HG02970 (cell line): ENCODE data around the gene SEPTIN10.
"Not testable (repeated sequence)": the region's sequence is repeated elsewhere in the genome, so short reads cannot be mapped to it uniquely, and the experiment has no call there.

Experiments
- ATAC-seq: cut with Tn5 transposase; IDR thresholded peaks from one replicate; pipeline ENCODE4 v1.9.1; 2021; ENCODE audit warnings: mild to moderate bottlenecking, moderate library complexity, moderate number of reproducible peaks; ENCODE audit not compliant: unreplicated experiment, low FRiP score

The SEPTIN10 gene

DNA sequence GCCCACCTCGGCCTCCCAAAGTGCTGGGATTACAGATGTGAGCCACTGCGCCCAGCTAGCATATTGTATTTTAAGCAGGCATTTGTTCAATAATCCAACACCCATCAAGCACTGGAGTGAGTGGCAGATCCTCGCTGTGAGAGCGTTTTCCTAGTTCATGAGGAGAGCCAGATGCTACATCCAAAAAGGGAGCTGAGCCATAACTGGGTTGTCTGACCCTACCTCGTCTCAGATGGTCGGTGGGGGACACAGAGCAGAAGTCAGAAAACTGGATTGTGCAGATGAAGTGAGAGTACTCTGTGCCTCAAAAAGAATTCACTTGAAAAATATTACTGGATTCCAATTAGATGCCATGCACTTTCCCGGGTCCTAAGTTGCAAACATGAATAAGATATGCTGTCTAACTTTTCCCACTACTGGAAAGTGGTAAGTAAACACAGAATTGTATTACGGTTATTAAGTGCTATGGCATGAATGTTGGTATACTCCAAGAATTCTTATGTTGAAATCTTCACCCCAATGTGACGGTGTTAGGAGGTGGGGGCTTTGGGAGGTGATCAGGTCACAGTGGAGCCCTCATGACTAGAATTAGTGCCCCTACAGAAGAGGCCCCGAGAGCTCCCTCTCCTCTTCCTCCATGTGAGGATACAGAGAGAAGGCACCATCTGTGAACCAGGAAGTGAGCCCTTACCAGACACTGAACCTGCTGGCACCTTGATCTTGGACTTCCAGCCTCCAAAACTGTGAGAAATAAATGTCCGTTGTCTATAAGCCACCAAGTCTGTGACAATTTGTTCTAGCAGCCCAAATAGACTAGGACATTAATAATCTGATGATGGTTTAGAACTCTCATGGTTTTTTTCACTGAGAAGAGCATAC is 21.9 kb upstream of the SEPTIN10 start:
- ATAC-seq, result no peak

DNA sequence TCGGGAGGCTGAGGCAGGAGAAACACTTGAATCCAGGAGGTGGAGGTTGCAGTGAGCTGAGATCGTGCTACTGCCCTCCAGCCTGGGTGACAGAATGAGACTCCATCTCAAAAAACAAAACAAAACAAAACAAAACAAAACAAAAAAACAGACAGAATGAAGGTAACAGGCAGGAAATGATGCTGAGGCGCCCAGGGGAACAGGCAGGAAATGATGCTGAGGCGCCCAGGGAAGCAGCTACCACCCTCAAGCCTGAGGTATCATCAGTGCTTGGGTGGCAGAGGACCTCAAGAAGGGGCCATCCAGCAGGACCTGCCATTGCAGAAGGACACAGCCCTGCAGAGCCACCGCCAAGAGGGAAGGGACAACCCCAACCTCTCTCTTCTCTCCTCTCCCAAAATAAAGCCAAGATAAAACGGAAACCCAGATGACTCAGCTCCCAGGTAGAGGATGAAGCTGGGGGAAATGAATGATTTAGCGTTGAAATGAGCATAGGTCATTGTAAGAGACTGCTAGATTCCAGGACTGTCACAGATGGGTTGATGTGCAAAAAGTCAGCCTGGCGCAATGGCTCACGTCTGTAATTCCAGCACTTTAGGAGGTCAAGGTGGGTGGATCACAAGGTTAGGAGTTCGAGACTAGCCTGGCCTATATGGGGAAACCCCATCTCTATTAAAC is 19.7 kb upstream of the SEPTIN10 start:
- no peak for ATAC-seq

DNA sequence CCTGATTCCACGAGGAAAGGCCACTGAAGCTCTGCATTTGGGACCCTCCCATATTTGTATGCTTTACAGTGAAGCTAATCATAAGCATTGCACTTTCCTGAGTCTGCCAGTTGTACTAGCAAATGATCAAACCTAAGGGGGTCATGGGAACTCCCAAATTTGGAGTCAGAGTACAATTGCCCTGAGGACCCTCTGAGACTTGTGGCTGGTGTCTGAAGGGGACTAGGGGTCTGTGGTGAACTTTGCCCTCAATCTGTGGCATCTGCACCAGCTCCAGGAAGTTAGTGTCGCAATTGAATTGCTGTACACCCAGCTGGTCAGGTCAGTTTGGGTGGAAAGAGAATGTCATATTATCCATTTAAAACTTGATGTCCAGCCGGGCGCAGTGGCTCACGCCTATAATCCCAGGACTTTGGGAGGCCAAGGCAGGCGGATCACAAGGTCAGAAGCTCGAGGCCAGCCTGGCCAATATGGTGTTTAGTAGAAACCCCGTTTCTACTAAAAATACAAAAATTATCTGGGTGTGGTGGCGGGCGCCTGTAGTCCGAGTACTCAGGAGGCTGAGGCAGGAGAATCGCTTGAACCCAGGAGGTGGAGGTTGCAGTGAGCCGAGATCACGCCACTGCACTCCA is 18.5 kb upstream of the SEPTIN10 start:
- no peak for ATAC-seq

DNA sequence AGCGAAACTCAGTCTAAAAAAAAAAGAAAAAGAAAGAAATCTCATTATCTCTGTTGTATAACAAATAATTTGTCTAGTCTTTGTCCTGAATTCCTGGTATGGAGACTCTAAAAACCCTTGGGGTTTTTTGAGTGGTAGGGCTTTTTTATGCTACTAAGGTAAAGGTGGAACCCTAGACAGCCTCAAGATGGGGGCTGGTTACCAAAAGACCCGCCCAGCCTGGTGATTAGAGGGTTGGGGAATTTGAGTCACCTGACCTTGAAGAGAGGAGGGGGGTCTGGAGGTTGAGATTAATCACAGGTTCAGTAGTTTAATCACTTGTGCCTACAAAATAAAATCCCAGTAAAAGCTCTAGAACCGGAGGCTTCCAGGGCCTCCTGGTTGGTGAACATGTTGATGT is 18.0 kb upstream of the SEPTIN10 start:
- no peak for ATAC-seq

DNA sequence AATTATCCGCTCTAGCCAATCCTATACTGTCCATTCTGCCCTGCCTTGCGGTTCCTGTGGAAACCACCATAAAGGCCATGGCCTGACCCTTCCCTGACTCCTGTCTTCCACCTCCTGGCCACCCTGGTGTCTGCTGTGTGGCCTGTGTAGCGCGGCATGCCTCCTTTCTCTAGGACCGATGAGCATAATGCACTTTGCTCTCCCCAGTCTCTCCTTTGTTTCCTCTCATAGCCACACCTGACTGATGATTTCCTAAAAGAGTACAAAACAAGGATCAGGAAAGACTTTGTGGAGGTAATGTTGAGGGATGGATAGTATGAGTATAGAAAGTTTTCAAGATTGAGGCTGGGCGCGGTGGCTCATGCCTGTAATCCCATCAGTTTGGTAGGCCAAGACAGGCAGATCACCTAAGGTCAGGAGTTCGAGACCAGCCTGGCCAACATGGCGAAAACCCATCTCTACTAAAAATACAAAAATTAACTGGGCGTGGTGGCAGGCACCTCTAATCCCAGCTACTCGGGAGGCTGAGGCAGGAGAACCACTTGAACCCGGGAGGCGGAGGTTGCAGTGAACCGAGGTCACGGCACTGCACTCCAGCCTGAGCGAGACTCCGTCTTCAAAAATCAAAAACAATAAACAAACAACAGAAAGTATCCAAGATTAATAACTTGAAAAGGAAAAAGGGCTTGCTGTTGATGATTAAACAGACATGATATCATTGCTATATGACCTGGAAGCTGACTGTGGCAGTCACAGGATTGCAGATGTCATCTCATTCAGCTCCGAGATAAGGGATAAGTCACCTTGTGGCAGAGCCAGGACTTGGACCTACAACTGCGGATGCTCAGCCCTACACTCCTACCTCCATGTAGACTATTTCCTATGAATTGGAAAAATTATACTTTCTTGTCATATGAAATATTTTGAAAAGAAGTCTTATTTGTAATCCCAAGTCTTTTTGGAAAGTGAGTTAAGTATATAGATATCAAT is 17.0 kb upstream of the SEPTIN10 start:
- ATAC-seq, result no peak

DNA sequence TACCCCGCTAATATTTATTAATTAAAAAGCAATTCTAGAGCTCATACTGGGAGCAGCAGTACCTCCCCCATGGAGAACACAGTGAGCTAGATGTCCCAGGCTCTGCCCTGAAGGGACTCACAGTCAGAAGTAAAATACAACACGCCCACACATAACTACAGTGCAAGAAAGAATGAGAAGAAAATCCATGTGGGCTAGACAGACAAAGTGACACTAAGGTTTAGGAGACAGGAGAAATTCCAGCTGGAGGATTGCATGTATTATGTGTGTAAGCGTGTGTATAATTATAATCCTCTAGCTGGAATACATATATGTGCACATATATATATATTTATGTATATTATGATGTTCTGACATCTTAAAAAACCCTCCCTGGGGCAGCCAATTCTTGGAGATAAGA is 16.1 kb upstream of the SEPTIN10 start:
- no peak for ATAC-seq

DNA sequence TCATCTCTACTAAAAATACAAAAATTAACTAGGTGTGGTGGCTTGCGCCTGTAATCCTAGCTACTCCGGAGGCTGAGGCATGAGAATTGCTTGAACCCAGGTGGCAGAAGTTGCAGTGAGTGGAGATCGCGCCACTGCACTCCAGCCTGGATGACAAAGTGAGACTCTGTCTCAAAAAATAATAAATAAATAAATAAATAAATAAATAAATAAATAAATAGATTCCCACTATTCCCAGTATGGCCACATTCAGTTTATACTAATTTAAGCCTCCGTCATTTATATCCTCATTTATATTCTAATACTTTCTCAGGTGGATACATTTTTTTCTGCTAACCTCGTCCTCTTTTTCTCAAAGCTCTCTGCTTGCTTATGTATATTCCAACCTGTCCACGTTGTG is 14.6 kb upstream of the SEPTIN10 start:
- ATAC-seq, result not testable (repeated sequence)

DNA sequence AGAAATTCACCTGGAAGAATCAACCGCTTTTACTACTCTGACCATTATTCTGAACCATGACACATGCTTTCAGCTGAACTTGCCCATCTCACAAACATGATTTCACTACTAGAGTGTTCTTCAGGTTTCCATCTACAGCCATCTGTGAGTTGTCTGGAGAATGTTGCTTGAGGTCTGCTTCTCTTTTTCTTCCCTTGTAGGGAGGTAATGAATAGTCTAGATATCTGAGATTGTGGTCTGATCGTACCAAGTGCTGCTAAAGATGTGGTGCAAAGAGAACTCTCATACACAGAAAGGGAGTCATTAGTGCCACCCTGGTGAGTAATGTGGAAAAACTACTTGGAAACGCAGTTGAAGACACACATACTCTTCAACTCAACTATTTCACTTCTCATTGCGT is 10.6 kb upstream of the SEPTIN10 start:
- ATAC-seq, result no peak

DNA sequence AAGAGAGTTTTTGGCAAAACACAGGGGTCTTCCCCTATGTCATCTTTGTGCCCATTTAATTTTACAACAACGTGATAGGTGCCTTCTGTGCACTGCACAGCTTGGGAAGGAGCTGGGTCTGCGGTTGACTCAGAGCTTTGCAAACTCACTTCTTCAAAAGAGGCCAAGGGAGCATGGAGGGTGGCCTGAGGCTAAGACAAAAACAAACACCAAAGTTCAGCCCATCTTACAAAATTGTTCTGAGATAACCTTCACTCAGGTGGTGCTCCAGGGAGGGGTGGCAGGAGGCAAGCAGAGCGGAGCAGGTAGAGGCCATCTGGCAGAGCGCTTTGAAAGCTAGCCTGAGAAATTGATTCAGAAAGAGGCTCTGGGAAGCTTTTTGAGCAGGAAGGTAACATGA is 10.2 kb upstream of the SEPTIN10 start:
- ATAC-seq, result no peak

DNA sequence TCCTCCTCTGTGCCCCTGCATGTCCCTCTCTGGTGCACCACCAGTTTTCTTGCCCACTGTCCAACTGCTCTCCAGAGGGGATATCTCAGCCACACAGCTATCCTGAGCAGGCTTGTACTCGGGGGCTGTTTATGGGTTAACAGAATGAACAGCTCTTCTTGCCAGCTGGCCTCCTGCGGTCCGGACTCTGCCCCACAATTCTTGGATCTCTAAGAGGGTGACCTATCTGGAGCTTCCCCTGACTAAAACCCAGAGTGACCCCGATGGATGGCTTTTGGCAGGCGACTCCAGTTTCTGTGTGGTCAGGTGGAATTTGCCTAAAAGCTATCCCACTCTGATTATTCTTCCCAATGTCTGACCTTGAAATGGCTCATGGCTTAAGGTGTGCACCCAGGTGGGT is 9.5 kb upstream of the SEPTIN10 start:
- ATAC-seq, result no peak

DNA sequence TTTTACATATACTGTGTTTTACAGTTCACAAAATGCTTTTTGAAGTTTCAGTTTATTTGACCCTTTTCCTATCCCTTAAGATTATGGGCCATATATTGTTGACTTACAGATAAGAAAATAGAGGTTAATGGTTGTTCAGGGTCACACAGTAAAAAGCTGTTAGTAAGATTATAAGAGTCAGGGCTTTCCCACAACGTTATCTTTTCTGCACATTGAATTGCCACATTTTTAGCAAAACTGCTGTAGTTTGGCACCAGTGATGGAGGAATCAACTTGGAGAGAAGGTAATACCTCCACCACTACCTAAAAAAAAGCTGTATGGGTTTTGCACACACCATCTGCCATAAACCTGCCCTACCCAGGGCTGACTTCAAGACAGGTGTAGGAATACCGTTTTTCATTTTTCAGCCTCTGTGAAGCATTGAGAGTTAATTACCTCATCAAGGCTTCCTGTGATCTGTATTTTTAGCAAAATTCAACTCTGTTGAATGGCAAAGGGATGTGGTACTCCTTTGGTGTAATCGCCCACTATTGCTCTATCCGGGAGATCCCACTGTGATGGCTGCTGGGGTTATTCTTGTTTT is 5.4 kb upstream of the SEPTIN10 start:
- no peak for ATAC-seq

DNA sequence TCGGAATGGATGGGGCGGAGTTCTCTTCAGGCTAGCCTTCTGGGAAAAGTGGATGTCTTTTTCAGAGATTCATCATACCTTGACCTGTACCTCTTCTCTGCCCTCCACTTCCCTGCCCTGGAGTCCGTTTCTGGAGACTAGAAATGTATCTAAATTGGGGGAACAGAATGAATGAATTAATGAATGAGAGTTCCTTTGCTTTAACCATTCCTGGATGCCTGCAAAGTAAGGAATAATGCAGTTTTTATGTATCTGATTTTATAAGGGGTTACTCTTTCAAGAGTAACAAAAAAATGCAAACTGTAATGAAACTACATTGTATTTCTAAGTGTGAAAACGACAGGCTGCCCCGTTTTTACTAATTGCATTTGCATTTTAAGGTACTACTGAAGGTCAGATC is 2.4 kb upstream of the SEPTIN10 start:
- no peak for ATAC-seq

DNA sequence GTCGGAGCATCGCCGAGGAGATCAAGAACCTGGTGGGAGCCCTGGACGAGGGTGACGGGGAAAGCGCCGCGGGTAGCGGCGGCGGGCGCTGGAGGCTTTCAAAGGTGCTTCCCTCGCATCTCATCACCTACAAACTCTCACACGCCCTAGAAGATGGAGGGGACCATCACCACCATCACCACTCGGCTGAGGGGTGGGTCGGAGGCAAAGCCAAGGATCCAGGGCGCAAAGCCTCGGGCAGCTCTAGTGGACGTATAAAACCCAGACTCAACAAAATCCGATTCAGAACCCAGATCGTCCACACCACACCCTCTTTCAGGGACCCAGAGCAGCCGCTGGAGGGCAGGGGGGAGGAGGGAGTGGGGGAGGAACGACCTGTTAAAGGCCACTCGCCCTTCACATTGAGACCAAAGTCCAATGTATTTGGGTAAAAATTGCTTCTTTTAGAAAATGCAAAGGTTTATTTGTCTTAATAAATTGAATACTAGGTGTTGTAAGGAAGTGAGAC is 1.9 kb upstream of the SEPTIN10 start:
- no peak for ATAC-seq

DNA sequence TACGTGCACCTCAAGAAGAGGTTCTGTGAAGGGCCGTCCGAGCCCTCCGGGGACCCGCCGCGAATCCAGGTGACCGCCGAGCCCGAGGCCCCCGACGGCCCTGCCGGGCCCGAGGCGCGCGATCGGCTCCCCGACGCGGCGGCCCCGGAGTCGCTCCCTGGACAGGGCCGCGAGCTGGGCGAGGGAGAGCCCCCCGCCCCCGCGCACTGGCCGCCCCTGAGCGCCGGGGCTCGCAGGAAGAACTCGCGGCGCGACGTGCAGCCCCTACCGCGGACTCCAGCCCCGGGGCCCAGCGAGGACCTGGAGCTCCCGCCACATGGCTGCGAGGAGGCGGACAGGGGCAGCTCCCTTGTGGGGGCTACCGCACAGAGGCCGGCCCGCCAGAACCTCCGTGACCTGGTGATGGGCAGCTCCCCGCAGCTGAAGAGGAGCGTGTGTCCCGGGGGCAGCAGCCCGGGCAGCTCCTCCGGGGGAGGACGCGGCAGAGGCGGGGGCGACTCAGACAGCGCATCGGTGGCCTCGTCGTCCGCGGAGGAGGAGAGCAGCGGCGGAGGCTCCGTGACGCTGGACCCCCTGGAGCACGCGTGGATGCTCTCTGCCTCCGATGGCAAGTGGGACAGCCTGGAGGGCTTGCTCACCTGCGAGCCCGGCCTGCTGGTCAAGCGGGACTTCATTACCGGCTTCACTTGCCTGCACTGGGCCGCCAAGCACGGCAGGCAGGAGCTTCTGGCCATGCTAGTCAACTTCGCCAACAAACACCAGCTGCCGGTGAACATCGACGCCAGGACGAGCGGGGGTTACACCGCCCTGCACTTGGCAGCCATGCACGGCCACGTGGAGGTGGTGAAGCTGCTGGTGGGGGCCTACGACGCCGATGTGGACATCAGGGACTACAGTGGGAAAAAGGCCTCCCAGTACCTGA is 1.2 kb upstream of the SEPTIN10 start:
- ATAC-seq, result no peak

DNA sequence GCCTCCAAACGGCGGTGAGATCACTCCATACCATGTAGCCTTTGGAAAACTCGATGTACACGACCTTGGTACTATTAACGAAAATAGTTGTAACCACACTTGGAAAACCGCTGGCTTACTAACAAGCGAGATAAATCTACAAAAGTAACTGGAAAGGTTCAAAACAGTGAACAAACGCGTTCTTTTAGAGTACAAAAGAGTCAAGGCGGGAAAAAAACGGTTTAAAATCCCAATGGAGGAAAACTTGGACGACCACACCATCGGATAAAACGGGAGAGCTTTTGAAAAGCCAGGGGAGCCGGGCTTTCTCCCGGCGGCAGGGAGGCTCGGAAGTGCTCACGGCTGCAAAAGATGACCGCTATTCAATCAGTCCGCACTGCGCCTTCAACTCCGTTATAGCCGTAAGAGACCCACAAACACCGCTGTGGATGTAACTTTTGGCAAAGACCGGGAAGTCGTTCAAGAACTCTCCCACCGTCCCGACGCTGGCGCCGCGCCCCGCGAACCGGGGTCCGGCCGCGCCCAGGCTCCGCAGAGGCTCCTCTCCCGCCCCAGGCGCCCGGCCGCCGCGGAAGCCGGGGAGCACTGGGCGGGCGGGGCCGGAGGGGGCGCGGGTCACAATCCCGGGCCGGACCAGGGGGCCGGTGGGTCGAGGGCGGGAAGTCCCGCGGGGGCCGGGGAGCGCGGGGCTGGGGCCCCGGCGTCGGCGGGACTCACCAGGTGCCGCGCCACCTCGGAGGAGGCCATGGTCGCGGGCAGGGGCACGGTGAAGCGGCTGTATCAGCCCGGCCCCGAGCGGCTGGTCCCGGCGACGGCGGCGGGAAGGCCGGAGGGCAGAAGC is 465 bp downstream of the SEPTIN10 start:
- no peak for ATAC-seq

DNA sequence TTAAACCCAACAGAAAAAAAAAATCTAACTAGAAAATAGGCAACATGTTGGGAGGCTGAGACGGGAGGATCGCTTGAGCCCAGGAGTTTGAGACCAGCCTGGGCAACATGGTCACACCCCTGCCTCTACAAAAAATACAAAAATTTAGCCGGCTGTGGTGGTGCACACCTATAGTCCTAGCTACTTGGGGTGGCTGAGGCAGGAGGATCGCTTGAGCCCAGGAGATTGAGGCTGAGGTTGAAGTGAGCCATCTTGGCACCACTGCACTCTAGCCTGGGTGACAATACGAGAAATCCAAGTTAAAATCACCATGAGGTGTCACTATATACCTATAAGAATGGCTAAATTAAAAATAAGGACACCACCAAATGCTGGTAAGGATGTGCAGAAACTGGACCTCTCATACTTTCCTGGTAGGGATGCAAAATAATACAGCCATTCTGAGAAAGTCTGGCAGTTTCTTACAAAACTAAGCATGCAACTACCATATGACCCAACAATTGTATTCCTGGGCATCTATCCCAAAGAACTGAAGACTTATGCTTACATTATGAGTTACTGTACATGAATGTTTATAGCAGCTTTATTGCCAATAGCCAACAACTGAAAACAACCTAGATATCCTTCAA is 2.2 kb downstream of the SEPTIN10 start:
- ATAC-seq, result no peak

DNA sequence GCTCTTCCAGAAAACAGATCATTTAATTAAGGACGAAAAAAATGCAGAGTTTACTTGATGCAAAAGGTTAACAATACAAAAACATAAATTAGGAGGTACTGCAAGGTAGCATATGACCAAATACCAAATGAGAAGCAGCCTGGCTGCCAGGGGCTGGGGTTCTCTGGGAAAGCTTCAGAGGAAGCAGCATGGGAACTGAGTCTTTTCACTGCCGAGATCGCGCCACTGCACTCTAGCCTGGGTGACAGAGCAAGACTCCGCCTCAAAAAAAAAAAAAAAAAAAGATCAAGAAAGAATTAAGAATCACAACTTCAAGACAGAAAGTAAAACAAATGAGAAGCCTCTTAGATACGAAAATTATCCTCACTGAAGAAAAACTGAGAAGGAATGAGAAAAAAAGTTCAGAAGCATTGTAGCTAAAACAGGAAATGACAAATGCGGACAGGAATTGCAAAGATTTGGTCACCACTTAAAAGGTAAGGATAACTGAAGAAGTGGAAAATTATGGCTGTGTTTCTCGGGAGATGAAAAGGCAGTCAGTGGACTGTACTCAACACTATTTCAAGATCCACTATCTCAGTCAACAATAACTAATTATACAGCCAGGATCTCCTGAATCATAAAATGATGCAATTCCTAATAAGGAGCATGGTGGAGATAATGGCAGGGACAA is 4.3 kb downstream of the SEPTIN10 start:
- ATAC-seq, result no peak
